BLaER1 (cell line): ENCODE measurements around the gene CADM2.
"Not testable (repeated sequence)": the region's sequence is repeated elsewhere in the genome, so short reads cannot be mapped to it uniquely, and the experiment has no call there.

ENCODE experiments used
- H3K27ac ChIP-seq: shearing (Covaris generic); formaldehyde crosslinking; 2 replicates; pipeline ENCODE4 v1.8.1; 2022
- H3K27me3 ChIP-seq: shearing (Covaris generic); formaldehyde crosslinking; 2 replicates; pipeline ENCODE4 v1.8.1; 2022
- H3K36me3 ChIP-seq: shearing (Covaris generic); formaldehyde crosslinking; 2 replicates; pipeline ENCODE4 v1.8.1; 2022
- H3K4me1 ChIP-seq: shearing (Covaris generic); formaldehyde crosslinking; 2 replicates; pipeline ENCODE4 v1.8.1; 2022
- H3K4me2 ChIP-seq: shearing (Covaris generic); formaldehyde crosslinking; 2 replicates; pipeline ENCODE4 v1.8.1; 2022
- H3K4me3 ChIP-seq: shearing (Covaris generic); formaldehyde crosslinking; 2 replicates; pipeline ENCODE4 v1.8.1; 2022
- H3K9ac ChIP-seq: shearing (Covaris generic); formaldehyde crosslinking; 2 replicates; pipeline ENCODE4 v1.8.1; 2022
- H3K9me3 ChIP-seq: shearing (Covaris generic); formaldehyde crosslinking; 2 replicates; pipeline ENCODE4 v1.8.1; 2022
- H4K20me1 ChIP-seq: shearing (Covaris generic); formaldehyde crosslinking; 2 replicates; pipeline ENCODE4 v1.8.1; 2022
- Cebpa-rat ChIP-seq: shearing (Covaris generic); IDR thresholded peaks from 2 replicates; pipeline ENCODE4 v1.8.1; 2022

The CADM2 gene

GRCh38 chr3:85487375-85487774 is 528.6 kb downstream of the CADM2 start:
- TF ChIP-seq Cebpa-rat = no peak
- no peaks in the 10 kb centered on the region for H3K9me3 ChIP-seq
- H3K4me3 ChIP-seq = no peak overlapping the region
- no peak overlapping the region for H3K9ac ChIP-seq
- no peak overlapping the region for H3K27ac ChIP-seq
- no peak overlapping the region for H3K4me2 ChIP-seq
- H3K27me3 ChIP-seq = no peaks in the 10 kb centered on the region
- H4K20me1 ChIP-seq = no peaks in the 10 kb centered on the region
- H3K4me1 ChIP-seq = no peaks in the 10 kb centered on the region
- H3K36me3 ChIP-seq = no peaks in the 10 kb centered on the region

- Histone ChIP-seq H3K4me2 (no peak overlapping the region), H3K9me3 (no peaks in the 10 kb centered on the region), H3K4me1 (no peaks in the 10 kb centered on the region), H3K36me3 (no peaks in the 10 kb centered on the region), H3K9ac (no peak overlapping the region), H3K27me3 (no peaks in the 10 kb centered on the region), H3K27ac (no peak overlapping the region), H4K20me1 (no peaks in the 10 kb centered on the region), H3K4me3 (no peak overlapping the region)
- TF ChIP-seq Cebpa-rat = no peak
These were observed 536.8 kb downstream of the CADM2 start for GRCh38 chr3:85495602-85496001.

GRCh38 chr3:85498177-85498576 is 539.4 kb downstream of the CADM2 start:
- H3K4me2 ChIP-seq = no peak overlapping the region
- H3K27ac ChIP-seq = no peak overlapping the region
- TF ChIP-seq Cebpa-rat = no peak
- H3K9ac ChIP-seq = no peak overlapping the region
- H3K4me1 ChIP-seq = no peaks in the 10 kb centered on the region
- no peaks in the 10 kb centered on the region for H4K20me1 ChIP-seq
- no peaks in the 10 kb centered on the region for H3K27me3 ChIP-seq
- H3K9me3 ChIP-seq = no peaks in the 10 kb centered on the region
- no peaks in the 10 kb centered on the region for H3K36me3 ChIP-seq
- H3K4me3 ChIP-seq = no peak overlapping the region

GRCh38 chr3:85502148-85502875 is 543.5 kb downstream of the CADM2 start:
- no peak for TF ChIP-seq Cebpa-rat
- Histone ChIP-seq H3K27me3 (no peaks in the 10 kb centered on the region), H3K9ac (no peak overlapping the region), H3K9me3 (peaks cover 6% of the 10 kb centered on the region), H3K4me2 (no peak overlapping the region), H3K36me3 (no peaks in the 10 kb centered on the region), H3K27ac (no peak overlapping the region), H3K4me3 (no peak overlapping the region), H4K20me1 (no peaks in the 10 kb centered on the region), H3K4me1 (no peaks in the 10 kb centered on the region)

DNA sequence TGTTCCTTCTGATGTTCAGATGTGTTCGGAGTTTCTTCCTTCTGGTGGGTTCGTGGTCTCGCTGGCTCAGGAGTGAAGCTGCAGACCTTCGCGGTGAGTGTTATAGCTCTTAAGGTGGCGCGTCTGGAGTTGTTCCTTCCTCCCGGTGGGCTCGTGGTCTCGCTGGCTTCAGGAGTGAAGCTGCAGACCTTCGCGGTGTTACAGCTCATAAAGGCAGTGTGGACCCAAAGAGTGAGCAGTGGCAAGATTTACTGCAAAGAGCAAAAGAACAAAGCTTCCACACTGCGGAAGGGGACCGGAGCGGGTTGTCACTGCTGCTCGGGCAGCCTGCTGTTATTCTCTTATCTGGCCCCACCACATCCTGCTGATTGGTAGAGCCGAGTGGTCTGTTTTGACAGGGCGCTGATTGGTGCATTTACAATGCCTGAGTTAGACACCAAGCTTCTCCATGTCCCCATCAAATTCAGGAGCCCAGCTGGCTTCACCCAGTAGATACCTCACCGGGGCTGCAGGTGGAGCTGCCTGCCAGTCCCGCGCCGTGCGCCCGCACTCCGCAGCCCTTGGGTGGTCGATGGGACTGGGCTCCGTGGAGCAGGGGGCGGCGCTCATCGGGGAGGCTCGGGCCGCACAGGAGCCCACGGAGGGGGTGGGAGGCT is 545.5 kb downstream of the CADM2 start:
- not testable (repeated sequence) for H3K4me1 ChIP-seq, H3K36me3 ChIP-seq, H3K27me3 ChIP-seq, H4K20me1 ChIP-seq, H3K4me3 ChIP-seq, H3K27ac ChIP-seq, H3K4me2 ChIP-seq, H3K9me3 ChIP-seq, H3K9ac ChIP-seq

- not testable (repeated sequence) for H3K27me3 ChIP-seq, H3K4me3 ChIP-seq, H4K20me1 ChIP-seq, H3K4me1 ChIP-seq, H3K9ac ChIP-seq, H3K4me2 ChIP-seq, H3K9me3 ChIP-seq, H3K27ac ChIP-seq, H3K36me3 ChIP-seq
These were observed 546.2 kb downstream of the CADM2 start for GRCh38 chr3:85504785-85505511.

DNA sequence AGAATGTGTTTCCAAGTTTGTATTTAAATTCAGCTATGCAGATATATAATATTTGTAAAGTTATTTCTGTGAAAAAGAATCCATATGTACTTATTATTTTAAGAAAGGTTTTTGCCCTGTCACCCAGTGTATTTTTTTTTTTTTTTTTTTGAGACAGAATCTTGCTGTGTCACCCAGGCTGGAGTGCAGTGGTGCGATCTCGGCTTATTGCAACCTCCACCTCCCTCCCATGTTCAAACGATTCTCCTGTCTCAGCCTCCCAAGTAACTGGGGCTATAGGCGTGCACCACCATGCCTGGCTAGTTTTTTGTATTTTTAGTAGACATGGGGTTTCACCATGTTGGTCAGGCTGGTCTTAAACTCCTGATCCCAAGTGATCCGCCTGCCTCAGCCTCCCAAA is 548.3 kb downstream of the CADM2 start:
- H4K20me1 ChIP-seq, H3K27me3 ChIP-seq, H3K9ac ChIP-seq, H3K36me3 ChIP-seq, H3K4me1 ChIP-seq, H3K27ac ChIP-seq, H3K9me3 ChIP-seq, H3K4me2 ChIP-seq, H3K4me3 ChIP-seq: not testable (repeated sequence)

- Histone ChIP-seq H3K36me3 (no peaks in the 10 kb centered on the region), H3K9me3 (peaks cover 6% of the 10 kb centered on the region), H4K20me1 (no peaks in the 10 kb centered on the region), H3K4me1 (no peaks in the 10 kb centered on the region), H3K27ac (no peak overlapping the region), H3K4me3 (no peak overlapping the region), H3K27me3 (no peaks in the 10 kb centered on the region), H3K4me2 (no peak overlapping the region), H3K9ac (no peak overlapping the region)
- TF ChIP-seq Cebpa-rat = no peak
These were observed 549.9 kb downstream of the CADM2 start for GRCh38 chr3:85508659-85509058.

DNA sequence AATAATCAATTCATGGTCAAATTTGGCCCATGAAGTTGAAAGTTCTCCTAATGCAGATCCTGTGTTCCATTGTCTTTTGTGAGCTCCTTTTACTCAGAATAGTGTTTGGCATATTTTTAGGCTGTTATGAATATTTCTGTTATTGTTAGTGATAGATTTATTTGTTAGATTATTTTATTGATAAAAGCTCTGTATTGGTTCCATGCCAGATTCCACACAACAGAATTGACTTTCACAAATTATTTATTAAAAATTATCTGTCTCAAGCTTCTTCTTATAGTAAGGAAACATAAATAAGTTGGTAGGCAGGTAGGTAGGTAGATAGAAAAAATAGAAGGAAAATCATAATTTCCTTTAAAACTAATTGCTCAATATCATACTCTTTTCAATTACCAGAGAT is 557.4 kb downstream of the CADM2 start:
- Histone ChIP-seq H3K27ac (no peak overlapping the region), H3K36me3 (no peaks in the 10 kb centered on the region), H3K4me2 (no peak overlapping the region), H3K4me1 (no peaks in the 10 kb centered on the region), H3K9ac (no peak overlapping the region), H3K9me3 (no peaks in the 10 kb centered on the region), H3K27me3 (no peaks in the 10 kb centered on the region), H4K20me1 (no peaks in the 10 kb centered on the region), H3K4me3 (no peak overlapping the region)
- TF ChIP-seq Cebpa-rat = no peak

DNA sequence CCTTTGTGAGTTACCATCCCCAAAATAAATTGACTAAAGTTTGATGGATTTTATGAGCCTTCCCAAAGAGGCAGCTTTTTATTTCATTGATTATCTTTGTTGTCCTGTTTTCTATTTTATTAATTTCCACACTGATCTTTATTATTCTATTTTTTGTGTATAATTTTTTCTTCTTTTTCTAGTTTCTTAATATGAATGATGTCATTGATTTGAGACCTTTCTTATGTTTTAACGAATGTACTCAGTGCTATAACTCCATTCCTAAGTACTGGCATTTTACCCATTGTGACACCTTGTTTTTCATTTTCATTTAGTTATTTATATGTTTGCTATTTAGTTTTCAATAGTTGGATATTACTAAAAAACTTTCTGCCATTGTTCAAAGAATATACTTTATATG is 565.3 kb downstream of the CADM2 start:
- Histone ChIP-seq H3K4me3 (no peak overlapping the region), H3K4me2 (no peak overlapping the region), H3K27me3 (no peaks in the 10 kb centered on the region), H3K36me3 (no peaks in the 10 kb centered on the region), H3K9ac (no peak overlapping the region), H3K9me3 (no peaks in the 10 kb centered on the region), H4K20me1 (no peaks in the 10 kb centered on the region), H3K27ac (no peak overlapping the region), H3K4me1 (no peaks in the 10 kb centered on the region)
- no peak for TF ChIP-seq Cebpa-rat
